ENCODE results near the gene OR4C45.

Gene OR4C45

GRCh38 chr11:50070389-50070788 is 37.7 kb downstream of the OR4C45 start:
- CTCF ChIA-PET, result no interaction called here
- no peaks in the 10 kb centered on the region for H3K36me3 ChIP-seq (ENCODE audit: control insufficient read depth in 2 of 2, insufficient read depth in 1 of 2, low read length in 2 of 2)
- H3K4me3 ChIP-seq (ENCODE audit: low read depth, low read length), result no peak overlapping the region
- no peak overlapping the region for H3K27ac ChIP-seq (ENCODE audit: extremely low read depth, low read depth, low read length)
- POLR2A ChIA-PET, result no interaction called here
- no peak for TF ChIP-seq HOXA7 (CRISPR knock-in tag; IDR thresholded peaks at IDR 0.05; ENCODE audit: borderline replicate concordance)
- H3K9me3 ChIP-seq (ENCODE audit: control insufficient read depth, insufficient read depth, low read depth, low read length), result no peaks in the 10 kb centered on the region
- no peaks in the 10 kb centered on the region for H3K4me1 ChIP-seq (ENCODE audit: control insufficient read depth, insufficient read depth, low read length)

GRCh38 chr11:50071584-50072225 is 39.0 kb downstream of the OR4C45 start:
- POLR2A ChIA-PET, result no interaction called here
- CTCF ChIA-PET, result no interaction called here
- H3K27ac ChIP-seq (ENCODE audit: extremely low read depth, low read depth, low read length), result no peak overlapping the region
- no peaks in the 10 kb centered on the region for H3K9me3 ChIP-seq (ENCODE audit: control insufficient read depth, insufficient read depth, low read depth, low read length)
- H3K4me3 ChIP-seq (ENCODE audit: low read depth, low read length), result no peak overlapping the region
- no peaks in the 10 kb centered on the region for H3K4me1 ChIP-seq (ENCODE audit: control insufficient read depth, insufficient read depth, low read length)
- H3K36me3 ChIP-seq (ENCODE audit: control insufficient read depth in 2 of 2, insufficient read depth in 1 of 2, low read length in 2 of 2), result no peaks in the 10 kb centered on the region
- no peak for TF ChIP-seq ZNF623 (tag by site-specific recombination; IDR thresholded peaks at IDR 0.05)
- TF ChIP-seq ZNF704 (tag by site-specific recombination; IDR thresholded peaks at IDR 0.05), result no peak
- no peak for TF ChIP-seq INSM2 (tag by site-specific recombination; IDR thresholded peaks at IDR 0.05)
- no peak for TF ChIP-seq ZNF280C (tag by site-specific recombination; IDR thresholded peaks at IDR 0.05)
- no peak for TF ChIP-seq ZNF398 (tag by site-specific recombination; IDR thresholded peaks at IDR 0.05)
- no peak for TF ChIP-seq ZBTB48 (tag by site-specific recombination; IDR thresholded peaks at IDR 0.05)
- TF ChIP-seq ZNF311 (tag by site-specific recombination; IDR thresholded peaks at IDR 0.05; ENCODE audit: borderline replicate concordance), result no peak
- TF ChIP-seq ZBTB20 (tag by site-specific recombination; IDR thresholded peaks at IDR 0.05), result no peak
- TF ChIP-seq ZNF138 (tag by site-specific recombination; IDR thresholded peaks at IDR 0.05; ENCODE audit: borderline replicate concordance), result no peak
- TF ChIP-seq BCL6B (tag by site-specific recombination; IDR thresholded peaks at IDR 0.05), result no peak
- TF ChIP-seq ZNF677 (tag by site-specific recombination; IDR thresholded peaks at IDR 0.05), result no peak
- TF ChIP-seq KLF9 (tag by site-specific recombination; IDR thresholded peaks at IDR 0.05; ENCODE audit: low read depth), result no peak
- TF ChIP-seq ZNF140 (tag by site-specific recombination; IDR thresholded peaks at IDR 0.05), result no peak
- TF ChIP-seq WT1 (tag by site-specific recombination; IDR thresholded peaks at IDR 0.05), result no peak
- TF ChIP-seq CTCF (tag by site-specific recombination; IDR thresholded peaks at IDR 0.05), result no peak
- TF ChIP-seq ZNF830 (tag by site-specific recombination; IDR thresholded peaks at IDR 0.05; ENCODE audit: low read depth), result no peak
